Astrocyte of the spinal cord (primary cell): ENCODE results near the gene PLOD1.

Source experiments
- DNase-seq: peaks from one replicate; pipeline ENCODE4 v3.0.0; 2011; ENCODE audit warnings: low read depth, low spot score
- H3K4me3 ChIP-seq: 2 replicates; pipeline ENCODE4 v1.5.1; 2011; ENCODE audit warnings: low read depth, mild to moderate bottlenecking, low read length, moderate library complexity
- in situ Hi-C: cut with HindIII; loops from 2 replicates; pipeline ENCODE4 v1.10.0; 2017; ENCODE audit warnings: low sequenced_read_pairs
- TF ChIP-seq, protein P1 (sequence below): IDR thresholded peaks from 2 replicates; pipeline ENCODE4 v1.5.1; 2012; ENCODE audit warnings: low read depth, mild to moderate bottlenecking, low read length, inconsistent platforms

Gene PLOD1

DNA sequence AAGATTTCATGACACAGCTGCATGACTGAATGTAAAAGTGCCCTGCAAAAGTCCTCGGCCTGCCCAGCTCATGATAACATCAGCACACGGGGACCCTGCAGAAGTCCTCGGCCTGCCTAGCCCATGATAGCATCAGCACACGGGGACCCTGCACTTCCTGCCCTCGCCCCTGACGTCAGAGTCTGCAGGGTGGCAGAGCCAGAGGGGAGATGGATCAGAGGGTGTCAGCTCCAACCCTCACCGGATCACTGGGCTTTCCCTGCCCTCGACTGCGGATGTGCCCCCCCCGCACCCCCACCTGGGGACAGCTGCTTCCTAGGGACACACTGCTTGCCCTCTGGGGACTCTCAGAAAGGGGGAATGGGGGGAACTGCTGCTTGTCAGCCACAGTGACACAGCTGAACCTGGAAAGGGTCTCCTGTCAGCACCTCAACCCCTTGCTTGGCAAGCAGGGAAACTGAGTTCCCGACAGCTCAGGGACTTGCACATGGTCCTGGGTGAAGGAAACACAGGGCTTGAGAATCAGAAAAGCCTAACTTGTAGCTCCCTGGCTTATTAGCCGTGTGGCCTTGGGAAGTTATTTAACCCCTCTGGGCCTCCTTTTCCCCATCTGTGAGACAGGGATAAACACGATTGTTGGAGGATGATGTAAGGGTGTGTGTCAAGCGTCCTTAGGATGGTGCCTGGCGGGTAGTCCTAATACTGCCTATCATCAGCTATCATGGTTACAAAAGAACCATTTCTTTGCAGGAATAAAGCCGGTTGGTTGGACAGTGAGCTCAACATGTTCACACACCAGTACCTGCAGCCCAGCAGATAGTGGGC is 76.4 kb downstream of the PLOD1 start:
- TF ChIP-seq, protein P1, sequence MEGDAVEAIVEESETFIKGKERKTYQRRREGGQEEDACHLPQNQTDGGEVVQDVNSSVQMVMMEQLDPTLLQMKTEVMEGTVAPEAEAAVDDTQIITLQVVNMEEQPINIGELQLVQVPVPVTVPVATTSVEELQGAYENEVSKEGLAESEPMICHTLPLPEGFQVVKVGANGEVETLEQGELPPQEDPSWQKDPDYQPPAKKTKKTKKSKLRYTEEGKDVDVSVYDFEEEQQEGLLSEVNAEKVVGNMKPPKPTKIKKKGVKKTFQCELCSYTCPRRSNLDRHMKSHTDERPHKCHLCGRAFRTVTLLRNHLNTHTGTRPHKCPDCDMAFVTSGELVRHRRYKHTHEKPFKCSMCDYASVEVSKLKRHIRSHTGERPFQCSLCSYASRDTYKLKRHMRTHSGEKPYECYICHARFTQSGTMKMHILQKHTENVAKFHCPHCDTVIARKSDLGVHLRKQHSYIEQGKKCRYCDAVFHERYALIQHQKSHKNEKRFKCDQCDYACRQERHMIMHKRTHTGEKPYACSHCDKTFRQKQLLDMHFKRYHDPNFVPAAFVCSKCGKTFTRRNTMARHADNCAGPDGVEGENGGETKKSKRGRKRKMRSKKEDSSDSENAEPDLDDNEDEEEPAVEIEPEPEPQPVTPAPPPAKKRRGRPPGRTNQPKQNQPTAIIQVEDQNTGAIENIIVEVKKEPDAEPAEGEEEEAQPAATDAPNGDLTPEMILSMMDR: no peak
- DNase-seq: no peak
- H3K4me3 ChIP-seq: no peak overlapping the region
- in situ Hi-C loops: no loop called here

DNA sequence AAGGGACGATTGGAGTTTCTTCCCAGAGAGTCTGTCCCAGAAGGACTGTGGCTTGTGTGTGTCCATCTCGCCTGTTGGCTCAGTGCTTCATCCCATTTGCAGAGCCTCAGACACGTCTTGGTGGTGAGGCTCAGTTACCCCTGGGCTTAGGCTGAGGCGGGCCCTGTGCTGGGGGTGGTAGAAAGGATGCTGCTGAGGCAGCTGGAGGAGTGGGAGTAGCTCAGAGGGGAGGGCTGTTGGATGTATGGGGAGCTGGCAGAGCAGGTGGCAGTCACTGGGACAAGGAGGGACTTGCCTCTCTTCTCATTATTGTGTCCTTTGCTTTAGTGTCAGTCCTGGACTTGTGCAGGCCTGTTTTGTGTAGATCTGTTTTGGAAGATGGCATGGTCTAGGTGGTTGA is 77.5 kb downstream of the PLOD1 start:
- DNase-seq: no peak
- no peak overlapping the region for H3K4me3 ChIP-seq
- TF ChIP-seq, protein P1: no peak
- in situ Hi-C loops: no loop called here

DNA sequence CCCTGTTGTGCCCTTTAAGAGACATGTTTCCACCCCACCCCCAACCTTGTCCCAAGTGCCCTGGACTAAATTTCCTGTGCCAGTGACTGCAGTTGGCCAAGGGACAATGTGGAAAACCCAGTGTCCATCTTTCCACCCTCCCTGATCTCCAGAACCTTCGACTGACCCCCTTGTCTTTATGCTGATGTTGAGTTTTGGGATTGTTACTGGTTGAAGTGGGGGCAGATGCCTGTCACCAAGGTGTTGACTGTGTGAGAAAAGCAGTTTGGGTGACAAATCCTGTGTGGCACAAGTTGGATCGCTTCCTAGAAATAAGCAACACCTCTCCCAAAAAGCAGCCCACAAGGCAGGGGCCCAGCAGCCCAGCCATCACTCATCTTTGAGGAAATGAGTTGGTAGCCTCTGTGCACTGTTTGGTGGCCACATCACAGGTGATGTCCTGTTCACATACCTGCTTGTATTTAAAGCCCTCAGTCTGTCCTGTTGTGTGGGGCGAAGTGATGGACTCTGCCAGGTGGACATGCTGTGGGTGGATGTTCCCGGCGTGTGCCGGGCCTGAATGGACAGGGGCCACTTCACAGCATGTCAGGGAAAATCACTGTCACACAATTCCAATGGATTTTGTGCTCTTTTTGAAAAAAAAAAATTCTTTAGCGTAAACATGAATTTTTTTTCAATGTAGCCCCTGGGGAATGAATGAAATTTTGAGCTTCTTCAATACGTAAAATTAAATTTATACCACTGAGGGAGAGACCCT is 78.2 kb downstream of the PLOD1 start:
- no peak for DNase-seq
- TF ChIP-seq, protein P1: no peak
- in situ Hi-C loops: no loop called here
- no peak overlapping the region for H3K4me3 ChIP-seq

DNA sequence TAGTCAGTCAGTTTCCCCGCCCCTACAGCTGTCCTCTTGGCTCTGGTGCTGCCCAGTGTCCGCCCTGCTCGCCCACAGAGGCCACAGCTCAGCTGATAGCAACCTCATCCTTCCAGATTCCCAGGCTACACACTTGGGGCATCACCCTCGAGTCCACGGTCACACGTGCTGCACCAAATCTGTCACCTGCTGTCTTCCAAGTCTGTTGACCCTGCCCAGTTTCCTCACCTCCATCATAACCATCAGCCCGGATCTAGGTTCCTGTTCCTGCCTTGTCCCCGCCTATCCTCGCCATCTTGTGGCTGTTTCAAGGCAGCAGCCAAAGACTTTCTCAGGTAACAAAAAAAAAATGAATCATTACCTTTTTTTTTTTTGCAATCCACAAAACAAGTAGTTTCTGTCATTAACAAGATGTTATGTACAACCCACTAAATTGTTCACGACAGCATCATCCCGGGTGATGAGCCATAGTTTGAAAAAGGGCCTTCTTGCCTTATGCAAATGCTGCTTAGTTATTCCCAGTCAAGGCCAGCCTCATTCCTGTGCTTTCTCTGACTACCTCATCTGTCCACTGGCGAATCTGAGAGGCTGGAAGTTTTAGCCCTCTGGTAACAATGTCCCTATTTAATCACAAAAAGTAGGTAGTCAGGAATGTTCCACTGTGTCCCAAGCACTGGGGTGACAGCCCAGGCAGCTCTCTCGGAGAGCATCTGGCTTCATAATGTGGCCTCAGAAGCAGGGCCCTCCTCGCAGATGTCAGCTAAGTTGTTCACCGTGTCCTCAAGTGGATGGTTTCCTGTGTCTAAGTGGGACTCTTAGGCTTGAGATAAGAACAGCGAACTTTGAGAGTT is 79.8 kb downstream of the PLOD1 start:
- TF ChIP-seq, protein P1: no peak
- no peak overlapping the region for H3K4me3 ChIP-seq
- DNase-seq: no peak
- in situ Hi-C loops: no loop called here

DNA sequence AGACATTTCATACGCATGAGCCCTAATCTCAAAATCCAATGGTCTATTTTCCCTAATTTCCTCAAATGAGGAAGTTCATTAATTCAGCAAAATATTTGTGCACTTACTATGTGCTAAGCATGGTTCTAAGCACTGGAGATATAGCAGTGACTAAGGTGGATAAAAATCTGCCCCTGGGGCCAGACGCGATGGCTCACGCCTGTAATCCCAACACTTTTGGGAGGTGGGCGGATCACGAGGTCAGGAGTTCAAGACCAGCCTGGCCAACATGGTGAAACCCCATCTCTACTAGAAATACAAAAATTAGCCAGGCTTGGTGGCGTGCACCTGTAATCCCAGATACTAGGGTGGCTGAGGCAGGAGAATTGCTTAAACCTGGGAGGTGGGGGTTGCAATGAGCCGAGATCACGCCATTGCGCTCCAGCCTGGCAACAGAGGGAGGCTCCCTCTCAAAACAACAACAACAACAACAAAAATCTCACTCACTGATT is 80.5 kb downstream of the PLOD1 start:
- in situ Hi-C loops: no loop called here
- H3K4me3 ChIP-seq: no peak overlapping the region
- DNase-seq: no peak
- TF ChIP-seq, protein P1: no peak

DNA sequence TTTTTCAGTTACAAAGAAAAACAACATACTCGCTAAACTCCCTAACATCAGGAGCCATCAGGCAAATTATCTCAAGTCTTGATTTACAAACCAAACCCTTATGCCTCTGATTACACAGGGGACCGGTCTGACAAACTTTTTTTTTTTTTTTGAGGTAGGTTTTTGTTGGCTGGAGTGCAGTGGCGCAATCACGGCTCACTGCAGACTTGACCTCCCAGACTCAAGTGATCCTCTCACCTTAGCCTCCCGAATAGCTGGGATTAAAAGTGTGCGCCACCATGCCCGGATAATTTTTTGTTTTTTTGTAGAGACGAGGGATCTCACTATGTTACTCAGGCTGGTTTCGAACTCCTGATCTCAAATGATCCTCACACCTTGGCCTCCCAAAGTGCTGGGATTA is 81.0 kb downstream of the PLOD1 start:
- no peak for DNase-seq
- in situ Hi-C loops: no loop called here
- TF ChIP-seq, protein P1: no peak
- H3K4me3 ChIP-seq: no peak overlapping the region
